HepG2 (cell line): ENCODE measurements around the gene TMEM117.

ENCODE experiments used
- CTCF ChIP-seq: sonication (generic); formaldehyde crosslinking; IDR thresholded peaks from 2 replicates; pipeline ENCODE4 v1.5.0; 2020; ENCODE audit warnings: mild to moderate bottlenecking, missing genetic modification reagents, moderate library complexity
- ERF ChIP-seq: IDR thresholded peaks from 2 replicates; pipeline ENCODE4 v1.6.1; 2018; ENCODE audit warnings: missing biosample characterization, missing genetic modification reagents
- HNRNPUL1 ChIP-seq: fragments of 200-400 bp; formaldehyde crosslinking; IDR thresholded peaks from 2 replicates; pipeline ENCODE4 v1.6.1; 2017; ENCODE audit warnings: low read depth, mild to moderate bottlenecking, low read length, moderate library complexity
- MATR3 ChIP-seq: sonication (generic); formaldehyde crosslinking; IDR thresholded peaks from 2 replicates; pipeline ENCODE4 v1.4.0; 2020; ENCODE audit warnings: missing genetic modification reagents
- NAIF1 ChIP-seq: sonication (generic); formaldehyde crosslinking; IDR thresholded peaks from 2 replicates; pipeline ENCODE4 v1.5.0; 2020; ENCODE audit warnings: mild to moderate bottlenecking, missing genetic modification reagents, borderline replicate concordance
- PRDM10 ChIP-seq: sonication (generic); formaldehyde crosslinking; IDR thresholded peaks from 2 replicates; pipeline ENCODE4 v1.4.0; 2020; ENCODE audit warnings: low read depth, missing genetic modification reagents
- RARG ChIP-seq: sonication (generic); formaldehyde crosslinking; IDR thresholded peaks from 2 replicates; pipeline ENCODE4 v1.4.0; 2020; ENCODE audit warnings: low read depth, mild to moderate bottlenecking, missing genetic modification reagents
- SRSF9 ChIP-seq: fragments of 200-400 bp; formaldehyde crosslinking; IDR thresholded peaks from 2 replicates; pipeline ENCODE4 v1.6.1; 2018; ENCODE audit warnings: borderline replicate concordance, mild to moderate bottlenecking, low read depth, low read length; ENCODE audit not compliant: insufficient read depth, poor library complexity, severe bottlenecking
- TBL1XR1 ChIP-seq: fragments of 150-350 bp; IDR thresholded peaks from 2 replicates; pipeline ENCODE4 v1.6.1; 2014; ENCODE audit warnings: borderline replicate concordance, low read length; ENCODE audit not compliant: partially characterized antibody
- ZNF251 ChIP-seq: sonication (generic); formaldehyde crosslinking; IDR thresholded peaks from 2 replicates; pipeline ENCODE4 v1.9.0; 2021; ENCODE audit warnings: mild to moderate bottlenecking, missing genetic modification reagents
- ZNF264 ChIP-seq: sonication (generic); formaldehyde crosslinking; IDR thresholded peaks from 2 replicates; pipeline ENCODE4 v1.4.0; 2020; ENCODE audit warnings: missing genetic modification reagents
- ZNF275 ChIP-seq: sonication (generic); formaldehyde crosslinking; IDR thresholded peaks from 2 replicates; pipeline ENCODE4 v1.8.0; 2022; ENCODE audit warnings: missing genetic modification reagents, mild to moderate bottlenecking, inconsistent platforms, borderline replicate concordance
- ZNF530 ChIP-seq: sonication (generic); formaldehyde crosslinking; IDR thresholded peaks from 2 replicates; pipeline ENCODE4 v1.5.0; 2020; ENCODE audit warnings: low read depth, mild to moderate bottlenecking, missing genetic modification reagents
- ZNF777 ChIP-seq: sonication (generic); formaldehyde crosslinking; IDR thresholded peaks from 2 replicates; pipeline ENCODE4 v1.4.0; 2020; ENCODE audit warnings: missing genetic modification reagents

GRCh38 chr12:43883311-43883710 lies 47.4 kb downstream of the TMEM117 start:
- TF ChIP-seq ZNF530 (CRISPR knock-in tag) (no peak), ZNF264 (CRISPR knock-in tag) (no peak), MATR3 (no peak), PRDM10 (CRISPR knock-in tag) (no peak), ERF (CRISPR knock-in tag) (no peak), TBL1XR1 (no peak), SRSF9 (no peak), RARG (no peak), ZNF251 (CRISPR knock-in tag) (no peak), HNRNPUL1 (no peak), ZNF777 (no peak), CTCF (no peak), NAIF1 (CRISPR knock-in tag) (no peak), ZNF275 (no peak)
